NOMO-1 treated with dmso at 0.1 percent for 144 hours (cell line): Measurements from ENCODE around the gene ANKS1B.

Experiments
- DNase-seq: peaks from one replicate; lab custom pipeline; 2025; ENCODE audit not compliant: unreplicated experiment; lab: John Stamatoyannopoulos, UW

Gene ANKS1B

DNA sequence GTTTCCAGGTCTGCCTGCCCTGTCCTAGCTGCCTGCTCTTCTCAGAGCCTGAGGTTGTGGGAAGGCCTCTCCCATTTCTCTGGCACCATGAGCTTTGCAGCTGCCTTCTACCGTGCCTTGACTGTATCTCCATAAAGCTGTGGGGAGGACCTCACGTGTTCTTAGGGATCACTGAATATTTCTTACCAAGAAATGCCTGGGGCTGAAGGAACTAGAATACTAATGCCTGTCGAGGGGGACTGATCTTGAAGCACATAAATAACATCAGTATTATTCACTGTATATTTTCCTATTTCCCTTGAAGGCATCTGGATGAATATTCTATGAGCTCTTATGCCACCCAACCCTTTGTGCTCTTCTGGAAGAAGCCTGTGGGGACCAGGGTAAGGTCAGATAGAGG, 1236.3 kb downstream of the ANKS1B start:
- no peak for DNase-seq

DNA sequence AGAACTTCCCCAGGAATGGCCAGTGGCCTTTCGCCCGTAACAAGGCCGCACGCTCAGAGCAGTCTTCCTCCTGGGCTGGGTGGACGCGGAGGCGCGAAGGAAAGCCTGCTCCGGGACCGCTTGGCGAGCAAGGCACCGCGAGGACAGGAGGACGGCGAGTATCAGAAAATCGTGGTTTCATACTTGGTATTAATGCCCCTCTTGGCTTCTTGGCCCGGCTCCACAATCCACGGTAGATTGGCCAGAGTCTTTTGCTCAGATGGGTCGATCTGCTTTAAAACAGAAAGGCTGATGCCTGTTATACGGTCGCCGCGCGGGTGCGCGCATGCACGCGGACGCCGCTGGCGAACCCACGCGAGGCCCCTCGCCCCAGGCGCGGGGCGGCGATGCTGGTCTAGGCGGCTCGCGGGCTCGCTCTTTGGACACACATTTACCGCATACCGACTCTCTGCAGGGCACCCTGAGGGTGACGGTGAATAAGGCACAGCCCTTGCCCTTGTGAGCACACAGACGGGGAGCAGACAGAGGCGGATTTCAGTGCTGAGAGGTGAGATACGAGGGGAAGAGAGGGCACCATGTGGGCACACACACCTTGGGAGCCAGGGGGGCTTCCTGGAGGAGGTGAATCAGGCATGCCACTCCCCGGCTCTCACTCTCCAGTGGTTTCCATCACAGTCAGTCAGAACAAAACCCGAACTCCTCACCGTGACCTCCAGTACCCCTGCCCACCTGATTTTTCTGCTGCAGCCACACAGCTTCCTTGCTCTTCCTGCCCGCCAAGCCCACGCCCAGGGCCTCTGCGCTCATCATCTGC, 1239.0 kb downstream of the ANKS1B start:
- DNase-seq, result no peak

DNA sequence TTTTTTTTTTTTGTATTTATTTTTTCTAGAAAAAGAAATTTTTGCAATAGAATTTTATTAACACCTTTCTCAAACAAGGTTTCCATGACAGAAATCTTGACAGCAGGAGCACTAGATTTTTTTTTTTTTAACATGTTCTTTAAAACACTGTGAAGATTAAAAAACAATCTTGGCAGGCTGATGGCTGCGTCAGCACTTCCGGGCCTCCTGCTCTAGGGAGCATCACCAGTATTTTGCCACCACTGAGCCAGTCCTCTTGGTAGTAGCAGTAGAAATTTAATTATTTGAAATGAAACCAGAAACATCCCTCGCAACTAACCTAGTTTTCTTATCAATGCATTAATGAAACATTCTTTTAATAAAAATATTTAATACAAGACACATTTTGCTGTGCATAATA, 1240.1 kb downstream of the ANKS1B start:
- DNase-seq, result no peak

DNA sequence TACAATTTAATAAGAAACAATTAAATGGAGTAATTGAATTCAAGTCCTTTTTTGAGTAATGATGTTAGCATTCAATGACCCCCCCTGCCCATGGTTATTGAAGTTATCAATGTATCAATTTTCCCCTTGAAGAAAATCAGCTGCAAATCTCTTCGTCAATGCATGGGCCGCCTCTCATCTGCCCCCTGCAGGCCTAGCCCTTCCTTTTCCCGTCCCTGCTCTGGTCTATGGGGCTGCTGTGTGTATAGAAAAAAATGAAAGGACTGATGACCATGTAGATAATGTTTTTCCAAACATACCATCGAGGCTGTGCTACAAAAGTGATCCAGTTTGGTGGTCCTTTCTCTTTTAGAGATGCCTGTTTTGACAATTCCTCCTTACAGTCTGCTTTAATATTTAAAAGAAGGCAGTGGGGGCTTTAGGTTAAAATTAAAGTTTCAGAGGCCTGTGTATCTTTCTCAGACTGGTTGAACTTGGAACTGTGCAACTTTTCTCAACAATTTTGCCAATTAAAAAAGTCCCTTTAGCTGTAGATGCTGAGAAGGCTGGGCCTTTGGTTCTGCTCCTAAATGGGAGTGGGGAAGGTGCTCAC, 1241.3 kb downstream of the ANKS1B start:
- peak; percentile 22 for DNase-seq

DNA sequence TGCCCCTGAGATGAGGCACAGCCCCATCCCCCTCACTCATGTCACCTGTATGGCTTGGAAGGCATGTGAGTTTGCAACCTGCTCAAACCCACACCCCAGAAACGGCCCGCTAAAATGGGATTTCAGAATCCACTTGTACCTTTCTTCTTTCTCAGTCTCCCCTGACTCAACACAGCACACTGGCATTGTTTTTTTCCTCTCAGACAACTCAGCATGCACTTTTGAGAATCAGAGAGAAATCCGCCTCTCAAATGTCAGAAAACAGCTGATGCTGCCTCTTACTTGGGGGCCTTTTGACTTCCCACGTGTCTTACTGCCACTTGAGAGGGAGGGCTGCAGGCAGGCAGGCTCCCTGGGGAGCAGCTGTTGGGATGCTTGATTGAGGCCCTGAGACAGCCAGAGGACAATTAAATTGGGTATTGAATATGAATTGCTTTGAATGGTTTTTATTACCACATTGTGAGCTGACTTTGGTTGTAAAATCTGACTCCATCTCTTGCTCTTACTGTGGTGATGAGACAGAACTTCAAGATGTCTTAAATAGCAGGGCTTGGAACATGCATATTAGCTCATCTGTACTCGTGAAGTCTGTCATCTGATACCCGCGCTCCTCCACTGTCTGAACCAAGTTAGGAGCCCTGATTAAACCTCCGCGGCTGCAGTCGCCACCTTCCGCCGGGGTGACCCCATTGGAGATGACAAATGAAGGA, 1243.0 kb downstream of the ANKS1B start:
- DNase-seq, result no peak

DNA sequence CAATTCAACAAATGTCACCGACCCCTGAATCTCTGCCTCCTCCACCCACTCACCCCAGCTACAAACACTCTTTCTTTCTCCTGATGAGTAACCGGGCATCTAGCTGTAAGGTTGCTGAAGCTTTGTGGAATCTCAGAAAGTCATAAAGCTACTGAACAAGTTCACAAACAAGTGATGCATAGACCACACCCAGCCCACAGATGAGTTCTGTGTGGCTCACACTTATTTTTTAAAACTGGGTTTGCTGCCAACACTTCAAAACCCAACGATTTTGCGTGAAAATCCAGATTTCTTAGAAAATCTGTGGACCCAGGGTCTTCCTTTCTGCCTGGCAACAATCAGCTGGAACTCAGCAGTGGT, 1243.6 kb downstream of the ANKS1B start:
- no peak for DNase-seq

DNA sequence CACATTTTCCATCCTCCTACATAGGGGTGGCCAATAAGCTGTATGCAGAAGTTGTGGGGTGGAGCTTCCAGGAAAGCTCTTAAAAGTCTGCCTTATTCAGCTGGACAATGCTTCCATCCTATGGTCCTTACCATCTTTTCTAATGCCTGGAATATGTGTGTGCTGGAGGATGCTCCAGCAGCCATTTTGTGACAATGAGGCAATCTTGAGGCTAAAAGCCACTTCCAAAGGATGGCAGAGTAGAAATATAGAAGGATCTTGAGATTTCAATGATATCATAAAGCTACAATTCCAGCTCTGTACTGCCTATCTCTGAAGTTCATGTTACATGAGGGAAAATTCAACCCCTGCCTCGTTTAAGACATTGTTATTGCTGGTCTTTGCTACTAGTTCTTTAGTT, 1244.0 kb downstream of the ANKS1B start:
- no peak for DNase-seq

DNA sequence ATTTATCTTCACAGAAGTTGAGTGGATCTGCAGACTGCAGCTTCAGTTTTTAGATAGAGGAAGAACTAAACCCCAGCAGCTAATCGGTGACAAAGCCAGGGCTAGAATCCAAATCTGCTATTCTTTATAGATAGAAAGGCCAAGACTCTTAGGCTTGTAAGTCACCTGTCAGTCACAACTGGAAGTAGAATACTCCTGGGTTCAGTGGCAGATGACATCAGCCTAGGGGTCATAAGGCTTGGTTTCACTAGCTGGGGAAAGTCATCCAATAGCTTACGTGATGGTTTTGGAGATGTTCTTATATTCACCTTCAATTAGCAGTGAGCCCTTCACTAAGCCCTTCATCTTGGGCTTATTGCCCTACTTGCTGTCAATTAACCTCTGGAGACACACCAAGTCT, 1246.2 kb downstream of the ANKS1B start:
- no peak for DNase-seq

DNA sequence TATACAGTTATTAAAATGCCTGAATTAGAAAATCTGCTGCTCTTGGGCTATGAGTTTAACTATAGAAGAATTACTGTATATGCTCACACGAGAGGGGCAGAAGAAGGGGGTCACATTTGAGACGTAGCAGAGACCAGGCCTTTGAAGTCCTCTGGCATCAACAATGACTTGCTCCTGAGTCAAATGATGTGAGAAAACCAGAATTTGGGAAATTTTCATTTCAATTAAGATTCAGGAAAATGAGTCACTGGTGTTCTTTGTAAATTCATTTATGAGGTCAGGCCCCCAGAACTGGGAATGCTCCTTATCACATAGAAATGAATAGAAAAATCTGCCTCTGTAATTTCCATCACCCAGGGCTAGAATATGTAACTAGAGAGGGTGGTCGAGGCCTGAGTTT, 1246.7 kb downstream of the ANKS1B start:
- DNase-seq, result no peak

DNA sequence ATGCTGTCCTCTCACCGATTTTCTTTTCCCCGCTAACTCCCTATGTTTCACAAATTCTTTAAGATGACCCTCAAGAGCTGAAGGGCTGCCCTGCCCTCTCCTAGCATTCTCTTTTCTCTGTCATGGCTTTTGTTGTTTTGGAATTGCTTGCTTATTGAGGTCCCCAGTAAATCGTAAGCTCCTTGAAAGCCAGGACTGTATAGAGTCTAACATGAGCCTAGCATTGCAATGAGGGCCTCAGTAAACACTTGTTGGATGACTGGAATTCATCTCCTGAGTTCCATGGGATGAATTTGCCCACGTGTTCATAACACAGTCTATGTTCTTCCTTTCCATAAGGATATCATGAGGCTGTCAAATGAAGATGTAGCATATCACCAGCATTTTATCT, 1247.4 kb downstream of the ANKS1B start:
- no peak for DNase-seq

DNA sequence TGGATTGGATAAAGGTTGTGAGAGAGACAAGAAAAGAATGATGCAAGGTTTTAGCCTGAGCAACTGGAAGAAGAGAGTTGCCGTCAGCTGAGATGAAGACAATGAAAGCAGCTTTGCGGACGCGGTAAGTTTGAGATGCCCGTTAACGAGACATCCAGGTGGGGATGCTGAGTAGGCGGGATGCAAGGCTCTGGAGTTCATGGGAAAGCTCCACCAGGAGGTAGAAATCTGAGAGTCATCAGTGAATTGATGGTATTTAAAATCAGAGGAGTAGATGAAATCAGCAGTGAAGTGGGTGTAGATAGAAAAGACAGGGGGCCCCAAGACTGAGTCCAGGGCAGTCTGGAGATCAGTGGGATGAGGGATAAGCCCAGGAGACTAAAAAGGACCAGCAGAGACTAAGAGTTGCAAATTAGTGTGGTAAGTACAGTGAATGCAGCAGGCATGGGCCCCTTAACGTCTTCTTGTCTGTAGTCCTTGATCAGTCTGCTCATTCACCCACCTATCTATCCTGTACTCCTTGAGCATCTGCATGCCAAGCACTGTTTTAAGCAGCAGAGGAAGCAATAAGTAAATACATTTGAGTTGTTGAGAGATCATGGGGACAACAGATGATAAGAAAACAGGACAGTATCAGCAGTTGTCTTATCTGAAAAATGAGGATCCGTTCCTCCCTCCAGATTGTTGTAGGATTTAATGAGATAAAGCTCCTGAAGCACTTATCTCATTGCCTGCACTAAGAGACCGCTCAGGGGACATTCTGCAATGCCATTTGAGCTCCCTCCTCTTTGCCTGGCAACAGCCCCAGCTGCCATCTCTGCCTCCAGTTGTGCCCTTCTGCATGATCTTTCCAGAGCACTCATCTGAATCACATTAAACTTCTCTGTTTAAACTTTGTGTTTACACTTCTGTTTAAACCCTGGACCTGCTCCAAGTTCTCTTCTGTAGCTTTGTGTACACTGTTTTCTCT, 1248.1 kb downstream of the ANKS1B start:
- no peak for DNase-seq

DNA sequence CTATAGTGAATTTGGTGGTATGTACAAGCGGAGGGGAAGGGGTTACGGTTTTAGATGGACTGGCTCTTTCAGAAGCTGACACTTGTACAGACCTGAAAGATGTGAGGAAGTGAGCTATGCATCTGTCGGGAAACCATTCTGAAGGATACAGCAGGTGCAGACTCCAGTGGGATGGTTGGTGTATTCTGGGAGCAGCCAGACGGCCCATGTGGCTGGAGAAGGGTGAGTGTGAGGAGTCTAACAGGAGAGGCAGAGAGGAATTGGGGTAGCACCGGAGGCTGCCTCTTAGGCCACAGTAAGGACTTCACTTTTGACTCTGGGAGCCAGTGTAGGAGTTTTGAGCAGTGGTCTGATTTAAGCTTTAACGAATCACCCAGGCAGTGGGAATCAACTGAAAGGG, 1248.9 kb downstream of the ANKS1B start:
- DNase-seq, result no peak

DNA sequence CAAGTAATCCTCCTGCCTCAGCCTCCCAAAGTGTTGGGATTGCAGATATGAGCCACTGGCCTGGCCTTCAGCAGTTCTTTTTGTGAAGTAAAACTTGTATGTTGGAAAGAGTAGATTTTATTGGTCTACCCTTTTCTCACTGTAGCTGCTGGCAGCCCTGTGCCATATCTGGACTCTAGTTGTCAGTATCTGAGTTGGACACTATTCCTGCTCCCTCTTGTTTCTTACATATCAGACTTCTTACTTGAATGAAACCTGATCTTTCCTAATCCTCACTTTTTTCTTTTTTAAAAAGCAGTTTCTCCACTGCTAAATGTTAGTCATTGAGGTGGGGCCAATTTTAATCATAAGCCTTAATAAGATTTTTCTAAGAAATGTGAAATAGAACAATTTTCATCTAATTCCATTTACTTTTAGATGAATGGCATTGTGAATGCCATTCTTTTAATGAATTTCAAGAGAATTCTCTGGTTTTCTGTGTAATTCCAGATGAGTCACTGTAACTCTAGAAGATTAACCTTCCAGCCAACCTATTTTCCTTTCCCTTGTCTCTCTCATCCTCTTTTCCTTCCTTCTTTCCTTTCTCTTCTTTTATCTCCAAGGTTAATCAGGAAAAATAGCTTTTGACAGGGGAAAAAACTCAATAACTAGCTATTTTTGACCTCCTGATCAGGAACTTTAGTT, 1250.9 kb downstream of the ANKS1B start:
- DNase-seq, result no peak

DNA sequence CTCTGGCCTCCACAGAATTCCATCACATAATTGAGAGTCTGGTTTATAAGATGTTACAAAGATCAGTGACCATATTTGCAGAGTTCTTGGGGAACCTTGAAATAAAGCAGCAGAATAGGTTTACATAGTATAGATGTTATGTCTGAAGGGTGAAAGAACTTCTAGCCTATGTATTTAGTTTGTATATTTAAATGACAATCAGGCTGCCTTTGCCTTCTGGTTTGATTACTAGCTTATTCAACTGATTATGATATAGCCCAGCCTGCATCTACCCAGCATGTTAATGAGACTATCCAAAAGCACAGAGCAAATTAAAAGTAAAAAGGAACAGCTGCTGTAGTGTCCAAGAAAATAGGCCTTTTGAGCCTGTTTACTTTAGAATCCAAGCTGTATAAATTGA, 1254.3 kb downstream of the ANKS1B start:
- no peak for DNase-seq

DNA sequence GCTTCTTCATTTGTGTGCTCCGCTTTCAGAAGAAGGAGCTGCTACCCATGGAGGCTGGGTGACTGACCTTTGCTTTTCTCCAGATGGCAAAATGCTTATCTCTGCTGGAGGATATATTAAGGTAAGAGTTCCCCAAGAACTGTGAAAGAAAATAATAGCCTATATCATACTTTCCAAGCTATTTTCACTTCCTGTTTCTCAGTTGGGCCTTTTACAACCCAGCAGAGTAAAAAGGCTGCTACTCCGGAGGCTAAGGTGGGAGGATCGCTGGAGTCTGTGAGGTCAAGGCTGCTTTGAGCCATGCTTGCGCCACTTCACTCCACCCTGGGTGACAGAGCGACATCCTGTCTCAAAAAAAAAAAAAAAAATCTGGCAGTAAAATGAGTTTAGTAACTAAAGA, 1257.5 kb downstream of the ANKS1B start:
- DNase-seq, result no peak

DNA sequence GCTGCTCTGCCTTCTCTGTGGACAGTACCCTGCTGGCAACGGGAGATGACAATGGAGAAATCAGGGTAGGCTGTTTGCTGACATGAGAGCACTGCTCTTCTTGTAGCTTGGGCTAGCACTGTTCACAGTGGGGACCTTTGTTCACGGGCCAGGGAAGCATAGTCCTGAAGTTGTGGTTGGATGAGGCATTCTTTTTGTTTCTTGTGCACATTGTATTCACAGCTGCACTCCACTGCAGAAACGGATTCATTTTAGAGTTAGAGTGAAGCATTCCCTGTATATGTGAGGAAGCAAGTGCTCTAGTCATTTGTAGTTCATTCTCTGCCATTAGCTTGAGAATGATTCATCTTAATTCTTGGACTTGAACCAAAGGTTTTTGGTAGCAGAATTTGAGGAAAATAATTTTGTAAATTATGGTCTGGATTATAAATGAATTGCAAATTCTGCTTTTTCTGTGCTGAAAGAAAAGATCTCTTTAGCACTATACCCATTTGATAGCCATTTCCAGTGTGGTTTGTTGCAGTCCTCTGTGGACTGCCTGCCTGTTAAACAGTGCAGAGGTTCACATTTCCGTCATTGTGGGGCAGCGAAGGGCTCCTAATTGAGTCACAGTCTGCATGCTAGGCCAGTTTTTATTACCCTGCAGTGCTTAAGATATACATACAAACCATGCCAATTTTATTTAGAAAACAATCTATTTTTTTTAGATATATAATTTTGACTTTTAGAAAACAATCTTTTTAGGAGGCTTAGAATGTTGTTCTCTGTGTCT, 1259.1 kb downstream of the ANKS1B start:
- no peak for DNase-seq

DNA sequence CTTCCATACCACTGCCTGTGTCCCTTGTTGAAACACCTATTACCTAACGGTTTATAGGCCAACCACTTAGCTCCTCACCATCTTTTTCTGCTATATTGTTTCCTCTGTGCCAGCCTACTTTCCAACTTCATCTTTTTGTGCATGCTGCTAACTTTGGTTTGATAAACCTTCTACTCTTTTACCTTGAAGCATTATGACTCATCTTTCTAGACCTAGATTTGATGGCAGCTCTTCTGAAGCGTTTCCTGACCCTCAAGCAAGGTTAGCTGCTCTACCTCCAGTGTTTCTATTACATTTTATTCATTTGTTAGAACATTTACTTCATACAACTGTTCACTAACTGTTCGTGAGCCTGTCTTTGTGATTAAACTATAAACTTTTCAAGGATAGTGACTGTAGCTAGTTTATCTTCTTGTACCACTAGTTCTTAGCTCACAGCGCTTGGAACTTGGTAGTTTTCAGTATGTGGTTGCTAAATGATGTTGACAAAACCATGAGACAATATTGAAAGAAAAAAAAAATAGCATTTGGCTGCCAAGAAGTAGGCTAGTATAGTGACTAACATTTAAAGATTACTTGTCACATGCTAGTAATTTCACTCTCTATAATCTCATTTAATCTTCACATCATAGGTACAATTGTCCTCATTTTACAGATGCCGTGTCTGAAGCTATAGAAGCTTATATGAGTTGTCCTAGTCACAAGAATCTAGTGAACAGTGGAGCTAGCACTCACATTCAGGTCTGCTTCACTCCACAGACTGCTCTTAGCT, 1260.2 kb downstream of the ANKS1B start:
- no peak for DNase-seq

DNA sequence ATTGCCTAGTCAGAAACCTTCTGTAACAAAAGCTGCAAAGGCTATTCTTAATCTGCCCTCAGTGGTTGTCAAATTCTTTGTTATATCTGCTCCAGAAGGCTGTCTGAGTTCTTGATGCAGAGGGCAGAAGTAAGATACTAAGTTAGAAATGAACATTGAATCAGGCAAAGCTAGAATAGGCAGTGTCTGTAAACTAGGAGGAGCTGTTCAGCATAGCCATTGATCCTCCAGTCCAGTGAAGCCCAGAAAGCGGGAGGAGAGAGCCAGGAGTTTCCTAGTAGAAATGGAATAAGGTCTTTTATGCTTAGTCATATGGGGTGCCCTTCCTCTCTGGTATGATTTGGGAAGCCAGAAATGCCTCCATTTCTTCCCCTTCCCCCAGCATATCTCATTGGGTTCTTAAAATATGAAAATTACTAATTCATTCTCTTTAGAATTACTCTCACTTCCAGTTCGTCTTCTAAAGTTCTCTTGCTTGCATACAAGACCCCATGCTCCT, 1263.5 kb downstream of the ANKS1B start:
- DNase-seq, result no peak
